ENCODE data around the gene MGST1.

- TF ChIP-seq CTCF (IDR thresholded peaks at IDR 0.05; ENCODE audit: low read length) (no peak), EZH2 (optimal IDR thresholded peaks at IDR 0.05; ENCODE audit: low read depth, low read length) (no peak)
Observed at GRCh38 chr12:16310934-16311333, 36.5 kb upstream of the MGST1 start.
